HG03378 (cell line): Measurements from ENCODE around the gene TRPM4.
"Not testable (repeated sequence)": the region's sequence is repeated elsewhere in the genome, so short reads cannot be mapped to it uniquely, and the experiment has no call there.

Experiments used
- ATAC-seq: cut with Tn5 transposase; IDR thresholded peaks from one replicate; pipeline ENCODE4 v1.9.1; 2021; ENCODE audit warnings: mild to moderate bottlenecking, moderate library complexity; ENCODE audit not compliant: unreplicated experiment

Gene TRPM4

DNA sequence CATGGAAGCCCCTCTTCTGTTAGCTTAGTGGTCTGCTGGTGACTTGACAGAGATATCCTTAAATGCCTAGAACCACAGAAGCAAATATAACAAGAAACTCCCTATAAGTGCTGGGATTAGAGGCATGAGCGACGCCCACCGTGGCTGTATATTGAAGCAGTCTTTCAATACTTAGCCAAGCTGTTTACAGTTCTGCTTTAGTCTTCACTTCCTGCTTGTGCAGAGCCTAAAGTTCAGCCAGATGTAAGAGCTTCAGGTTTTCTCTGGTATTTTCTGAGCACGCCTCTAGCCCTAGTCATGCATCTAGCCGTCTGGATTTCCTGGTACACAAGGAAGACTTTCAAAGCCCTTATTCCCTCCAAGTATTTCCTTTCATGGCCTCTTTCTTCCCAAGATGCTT is 28.5 kb downstream of the TRPM4 start:
- no peak for ATAC-seq

DNA sequence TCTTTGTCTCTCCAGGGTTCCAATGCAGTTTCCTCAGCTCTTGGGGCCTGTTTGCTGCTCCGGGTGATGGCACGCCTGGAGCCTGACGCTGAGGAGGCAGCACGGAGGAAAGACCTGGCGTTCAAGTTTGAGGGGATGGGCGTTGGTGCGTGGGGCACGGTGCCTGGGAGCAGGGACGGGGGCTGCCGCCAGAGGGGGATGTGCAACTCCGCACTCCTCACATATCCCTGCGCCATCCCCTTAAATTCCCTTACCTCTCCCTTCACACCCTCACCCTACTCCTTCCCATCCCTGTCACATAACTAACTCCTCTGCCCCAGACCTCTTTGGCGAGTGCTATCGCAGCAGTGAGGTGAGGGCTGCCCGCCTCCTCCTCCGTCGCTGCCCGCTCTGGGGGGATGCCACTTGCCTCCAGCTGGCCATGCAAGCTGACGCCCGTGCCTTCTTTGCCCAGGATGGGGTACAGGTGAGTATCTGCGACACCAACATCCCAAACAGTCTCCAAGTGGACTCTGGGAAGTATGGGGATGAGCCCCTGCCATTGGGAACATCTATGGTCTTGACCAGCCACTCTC is 31.1 kb downstream of the TRPM4 start:
- ATAC-seq, result no peak

DNA sequence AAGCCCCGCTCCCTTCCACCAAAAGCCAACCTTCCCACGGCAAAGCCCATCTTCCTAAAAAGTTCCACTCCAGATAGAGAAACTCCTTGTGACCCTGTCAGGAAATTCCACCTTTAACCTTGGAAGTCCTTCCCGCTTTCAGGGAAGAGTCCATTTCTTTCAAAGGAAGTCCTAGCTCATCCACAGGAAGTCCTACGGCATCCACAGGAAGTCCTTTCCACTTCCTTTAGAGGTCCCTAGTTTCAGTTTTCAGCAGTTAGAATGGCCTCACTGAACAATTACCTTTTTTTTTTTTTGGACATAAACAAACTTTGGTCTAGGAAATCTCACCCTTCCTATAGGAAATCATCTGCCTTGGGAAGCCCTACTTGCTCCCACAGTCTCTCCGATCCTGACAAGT is 31.7 kb downstream of the TRPM4 start:
- ATAC-seq, result no peak

DNA sequence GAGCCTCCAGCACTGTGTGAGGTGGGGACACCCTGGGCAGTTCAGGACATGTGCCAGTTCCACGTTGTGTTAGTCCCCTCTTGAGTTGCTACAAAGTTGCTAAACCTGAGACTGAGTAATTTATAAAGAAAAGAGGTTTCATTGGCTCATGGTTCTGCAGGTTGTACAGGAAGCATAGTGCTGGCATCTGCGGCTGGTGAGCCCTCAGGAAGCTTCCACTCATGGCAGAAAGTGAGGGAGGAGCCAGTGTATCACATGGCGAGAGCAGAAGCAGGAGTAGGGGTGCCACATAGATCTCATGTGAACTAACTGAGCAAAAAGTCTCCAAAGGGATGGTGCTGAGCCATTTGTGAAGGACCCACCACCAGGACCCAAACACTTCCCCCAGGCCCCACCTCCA is 33.2 kb downstream of the TRPM4 start:
- no peak for ATAC-seq

DNA sequence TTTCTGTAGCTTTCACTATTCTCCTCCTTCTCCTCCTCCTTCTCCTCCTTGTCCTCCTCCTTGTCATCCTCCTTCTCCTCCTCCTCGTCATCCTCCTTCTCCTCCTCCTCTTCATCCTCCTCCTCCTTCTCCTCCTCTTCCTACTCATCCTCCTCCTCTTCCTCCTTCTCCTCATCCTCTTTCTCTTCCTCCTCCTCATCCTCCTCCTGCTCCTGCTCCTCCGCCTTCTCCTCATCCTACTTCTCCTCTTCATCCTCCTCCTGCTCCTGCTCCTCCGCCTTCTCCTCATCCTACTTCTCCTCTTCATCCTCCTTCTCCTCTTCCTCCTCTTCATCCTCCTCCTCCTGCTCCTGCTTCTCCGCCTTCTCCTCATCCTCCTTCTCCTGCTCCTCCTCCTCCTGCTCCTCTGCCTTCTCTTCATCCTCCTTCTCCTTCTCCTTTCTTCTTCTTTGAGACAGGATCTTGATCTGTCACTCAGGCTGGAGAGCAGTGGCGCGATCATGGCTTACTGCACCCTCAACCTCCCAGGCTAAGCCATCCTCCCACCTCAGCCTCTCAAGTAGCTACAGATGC is 36.3 kb downstream of the TRPM4 start:
- ATAC-seq, result no peak

DNA sequence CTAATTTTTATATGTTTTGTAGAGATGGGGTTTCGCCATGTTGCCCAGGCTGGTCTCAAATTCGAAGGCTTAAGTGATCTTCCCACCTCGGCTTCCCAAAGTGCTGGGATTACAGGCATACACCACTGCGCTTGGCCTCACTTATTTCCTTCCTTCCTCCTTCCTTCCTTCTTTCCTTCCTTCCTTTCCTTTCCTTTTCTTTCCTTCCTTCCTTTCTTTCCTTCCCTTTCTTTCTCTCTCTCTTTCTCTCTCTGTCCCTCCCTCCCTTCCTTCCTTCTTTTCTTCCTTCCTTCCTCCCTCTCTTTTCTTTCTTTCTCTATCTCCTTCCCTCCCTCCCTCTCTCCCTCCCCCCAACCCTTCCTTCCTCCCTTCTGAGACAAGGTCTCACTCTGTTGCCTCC is 36.8 kb downstream of the TRPM4 start:
- no peak for ATAC-seq

DNA sequence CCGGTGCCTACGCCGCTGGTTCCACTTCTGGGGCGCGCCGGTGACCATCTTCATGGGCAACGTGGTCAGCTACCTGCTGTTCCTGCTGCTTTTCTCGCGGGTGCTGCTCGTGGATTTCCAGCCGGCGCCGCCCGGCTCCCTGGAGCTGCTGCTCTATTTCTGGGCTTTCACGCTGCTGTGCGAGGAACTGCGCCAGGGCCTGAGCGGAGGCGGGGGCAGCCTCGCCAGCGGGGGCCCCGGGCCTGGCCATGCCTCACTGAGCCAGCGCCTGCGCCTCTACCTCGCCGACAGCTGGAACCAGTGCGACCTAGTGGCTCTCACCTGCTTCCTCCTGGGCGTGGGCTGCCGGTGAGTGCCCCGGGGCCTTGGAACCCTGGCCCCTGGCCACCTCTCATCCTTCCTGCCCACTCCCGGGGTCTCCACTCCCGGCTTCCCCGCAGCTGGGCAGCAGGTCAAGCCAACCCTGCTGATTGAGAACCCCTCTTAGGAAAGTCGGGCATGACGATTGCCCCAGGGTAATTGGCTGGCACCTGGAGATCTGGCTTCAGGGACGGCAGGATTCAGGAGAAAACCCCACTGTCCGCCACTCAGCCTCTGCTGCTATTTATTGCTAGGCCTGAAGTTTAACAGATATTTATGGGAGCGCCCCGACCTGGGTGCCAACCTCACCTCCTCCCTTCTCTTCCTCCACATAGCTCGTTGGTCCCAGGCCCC is 39.1 kb downstream of the TRPM4 start:
- no peak for ATAC-seq

DNA sequence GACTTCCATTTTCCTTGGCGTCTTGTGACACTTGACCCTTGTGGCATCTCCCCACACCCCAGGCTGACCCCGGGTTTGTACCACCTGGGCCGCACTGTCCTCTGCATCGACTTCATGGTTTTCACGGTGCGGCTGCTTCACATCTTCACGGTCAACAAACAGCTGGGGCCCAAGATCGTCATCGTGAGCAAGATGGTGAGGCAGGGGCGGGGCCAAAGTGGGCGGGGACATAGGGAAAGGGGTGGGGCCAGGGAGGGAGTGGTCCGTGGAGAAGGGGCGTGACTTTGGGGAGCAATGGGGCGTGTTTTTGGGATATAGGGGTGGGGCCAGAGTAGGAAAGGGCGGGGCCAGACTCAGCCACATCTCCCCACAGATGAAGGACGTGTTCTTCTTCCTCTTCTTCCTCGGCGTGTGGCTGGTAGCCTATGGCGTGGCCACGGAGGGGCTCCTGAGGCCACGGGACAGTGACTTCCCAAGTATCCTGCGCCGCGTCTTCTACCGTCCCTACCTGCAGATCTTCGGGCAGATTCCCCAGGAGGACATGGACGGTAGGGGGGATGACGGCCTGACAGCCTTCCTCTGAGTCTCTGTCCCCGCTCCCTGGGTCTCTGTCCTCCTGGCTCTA is 42.8 kb downstream of the TRPM4 start:
- ATAC-seq, result no peak

DNA sequence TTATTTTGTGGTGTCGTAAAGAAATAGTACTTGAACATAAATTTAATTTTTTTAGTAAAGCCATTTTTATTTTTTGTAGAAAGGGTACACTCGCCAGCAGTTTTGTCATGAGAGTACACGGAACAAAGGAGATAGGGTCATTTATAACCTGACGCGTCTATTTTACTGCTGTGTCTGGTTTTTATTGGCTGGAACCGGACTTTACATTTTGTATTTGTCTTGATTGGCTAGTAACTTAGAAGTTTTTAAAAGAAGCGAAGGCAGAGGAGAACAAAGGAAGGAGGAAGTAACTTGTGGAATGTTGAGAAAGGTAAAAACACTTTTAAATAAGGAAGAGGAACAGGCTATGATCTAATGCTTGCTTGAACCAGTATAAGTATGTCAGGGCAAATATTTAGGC is 43.5 kb downstream of the TRPM4 start:
- ATAC-seq, result no peak

DNA sequence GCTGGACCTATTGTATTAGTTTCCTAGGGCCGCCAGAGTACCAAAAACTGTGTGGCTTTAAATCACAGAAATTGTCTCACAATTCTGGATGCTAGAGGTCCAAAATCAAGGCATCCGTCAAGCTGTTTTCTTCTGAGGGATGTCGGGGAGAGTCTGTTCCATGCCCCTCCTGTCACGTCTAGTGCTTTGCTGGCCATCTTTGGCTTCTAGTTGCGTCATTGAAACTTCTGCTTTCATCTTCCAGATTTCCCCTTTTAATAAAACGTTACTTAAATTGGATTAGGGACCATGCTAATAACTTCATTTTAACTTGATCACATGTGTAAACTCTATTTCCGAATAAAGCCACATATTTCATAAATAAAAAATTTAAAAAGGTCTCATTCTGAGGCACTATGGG is 47.5 kb downstream of the TRPM4 start:
- ATAC-seq, result no peak

DNA sequence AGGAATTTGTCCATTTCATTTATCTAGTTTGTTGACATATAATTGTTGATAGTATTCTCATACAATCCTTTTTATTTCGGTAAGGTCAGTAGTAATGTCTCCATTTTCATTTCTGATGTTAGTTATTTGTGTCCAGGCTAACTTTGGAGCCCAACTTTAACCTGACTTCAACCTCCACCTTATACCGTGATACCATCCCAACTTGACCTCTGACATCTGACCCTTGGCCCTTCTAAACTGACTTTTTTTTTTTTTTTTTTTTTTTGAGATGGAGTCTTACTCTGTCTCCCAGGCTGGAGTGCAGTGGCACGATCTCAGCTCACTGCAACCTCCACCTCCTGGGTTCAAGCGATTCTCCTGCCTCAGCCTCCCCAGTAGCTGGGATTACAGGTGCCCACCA is 51.9 kb downstream of the TRPM4 start:
- ATAC-seq, result not testable (repeated sequence)

DNA sequence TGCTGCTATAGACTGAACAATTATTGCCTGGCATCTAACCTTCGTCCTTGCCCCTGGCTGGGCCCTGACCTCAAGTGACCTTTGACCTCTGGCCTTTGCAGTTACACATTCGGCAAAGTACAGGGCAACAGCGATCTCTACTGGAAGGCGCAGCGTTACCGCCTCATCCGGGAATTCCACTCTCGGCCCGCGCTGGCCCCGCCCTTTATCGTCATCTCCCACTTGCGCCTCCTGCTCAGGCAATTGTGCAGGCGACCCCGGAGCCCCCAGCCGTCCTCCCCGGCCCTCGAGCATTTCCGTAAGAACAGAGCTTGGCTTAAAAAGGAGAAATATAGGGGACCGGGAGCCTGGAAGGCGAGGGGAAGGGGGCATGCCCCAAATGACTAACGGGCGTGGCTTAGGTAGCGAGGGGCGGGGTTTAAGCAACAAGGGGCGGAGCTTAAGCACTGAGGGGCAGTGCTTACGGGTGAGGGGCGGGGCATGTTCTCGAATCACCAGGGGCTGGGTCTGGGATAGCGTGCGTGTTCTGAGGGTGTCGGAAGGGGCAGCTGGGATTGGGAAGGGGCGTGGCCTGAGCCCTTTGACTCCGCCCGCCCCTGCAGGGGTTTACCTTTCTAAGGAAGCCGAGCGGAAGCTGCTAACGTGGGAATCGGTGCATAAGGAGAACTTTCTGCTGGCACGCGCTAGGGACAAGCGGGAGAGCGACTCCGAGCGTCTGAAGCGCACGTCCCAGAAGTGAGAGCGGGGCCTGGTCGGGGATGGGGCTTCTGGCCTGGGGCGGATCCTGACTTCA is 52.7 kb downstream of the TRPM4 start:
- ATAC-seq, result no peak

DNA sequence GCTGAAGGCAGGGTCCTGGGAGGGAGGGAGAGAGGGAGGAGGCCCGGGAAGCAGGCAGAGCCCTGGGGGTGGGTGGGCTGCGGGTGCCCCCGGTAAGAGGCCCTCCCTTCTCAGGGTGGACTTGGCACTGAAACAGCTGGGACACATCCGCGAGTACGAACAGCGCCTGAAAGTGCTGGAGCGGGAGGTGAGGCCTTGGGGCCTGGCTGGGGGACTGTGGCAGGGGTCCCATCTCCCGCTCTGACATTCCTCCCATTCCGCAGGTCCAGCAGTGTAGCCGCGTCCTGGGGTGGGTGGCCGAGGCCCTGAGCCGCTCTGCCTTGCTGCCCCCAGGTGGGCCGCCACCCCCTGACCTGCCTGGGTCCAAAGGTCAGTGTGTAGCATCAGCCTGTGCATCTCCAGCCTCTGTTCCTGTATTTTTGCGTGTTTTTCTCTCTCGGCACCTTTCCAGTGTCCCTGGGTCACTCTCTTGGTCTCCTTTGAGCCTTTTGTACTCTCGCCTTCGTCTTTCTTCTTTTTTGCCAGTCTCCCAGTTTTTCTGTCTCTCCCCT is 53.4 kb downstream of the TRPM4 start:
- ATAC-seq, result no peak

DNA sequence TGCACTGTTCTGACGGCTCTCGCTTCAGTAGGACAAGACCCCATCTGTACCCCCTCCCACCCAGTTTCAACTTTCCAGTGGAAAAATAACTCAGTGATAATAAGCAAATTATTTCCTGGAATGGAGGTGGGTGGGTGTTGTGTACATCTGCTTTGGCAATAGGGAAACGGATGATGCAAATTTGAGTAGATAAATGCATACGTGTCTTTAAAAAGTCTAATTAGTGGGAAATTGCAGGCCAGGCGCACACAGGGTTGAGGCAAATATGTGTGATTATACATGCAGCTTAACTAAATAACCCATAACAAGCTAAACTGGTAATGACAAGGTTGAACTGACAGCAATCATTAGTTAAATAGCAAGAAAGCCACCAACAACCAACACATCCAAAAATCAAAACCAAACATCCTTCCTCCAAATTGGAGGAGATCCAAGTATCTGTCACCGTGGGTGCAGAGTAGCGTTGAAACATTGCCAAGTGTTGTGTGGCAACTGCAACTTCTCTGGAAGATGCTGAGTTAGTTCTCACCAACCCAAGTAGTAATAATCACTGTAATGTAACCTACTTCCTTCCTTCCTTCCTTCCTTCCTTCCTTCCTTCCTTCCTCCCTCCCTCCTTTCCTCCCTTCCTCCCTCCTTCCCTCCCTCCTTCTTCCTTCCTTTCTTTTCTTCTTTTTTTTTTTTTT is 54.6 kb downstream of the TRPM4 start:
- no peak for ATAC-seq

DNA sequence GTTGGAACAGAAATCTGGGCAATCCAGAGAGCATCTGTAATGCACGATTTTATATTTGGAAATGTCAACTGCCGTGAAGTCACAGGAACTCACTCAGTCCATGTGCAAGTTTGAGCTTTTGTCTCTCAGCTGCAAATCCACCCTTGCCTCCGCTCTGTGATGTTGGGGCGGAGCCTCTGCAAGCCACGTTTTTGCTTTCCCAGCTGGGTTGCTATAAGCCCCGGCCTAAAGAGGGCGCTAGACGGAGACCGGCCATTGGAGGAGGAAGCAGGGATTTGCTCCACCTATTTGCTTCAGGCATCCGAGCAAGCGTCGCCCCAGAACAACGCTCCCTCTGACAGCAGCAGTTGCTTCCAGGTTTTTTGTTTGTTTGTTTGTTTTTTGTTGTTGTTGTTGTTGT is 56.2 kb downstream of the TRPM4 start:
- no peak for ATAC-seq

DNA sequence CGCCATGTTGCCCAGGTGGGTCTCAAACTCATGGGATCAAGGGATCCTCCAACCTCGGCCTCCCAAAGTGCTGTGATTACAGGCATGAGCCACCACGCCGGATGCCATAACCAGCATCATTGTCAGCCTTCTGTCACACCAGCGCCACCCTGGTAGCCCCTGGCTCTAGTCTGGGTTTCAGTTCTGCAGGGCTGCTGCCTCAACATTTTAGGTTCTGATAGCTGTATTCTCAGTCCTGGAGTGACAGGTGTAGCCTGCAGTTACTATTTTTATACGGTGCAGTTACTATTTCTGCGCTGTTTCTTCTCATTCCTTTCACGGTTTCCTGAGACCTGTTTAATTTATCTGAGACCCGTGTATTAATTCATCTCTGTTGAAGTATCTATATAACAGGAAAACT is 57.1 kb downstream of the TRPM4 start:
- no peak for ATAC-seq

DNA sequence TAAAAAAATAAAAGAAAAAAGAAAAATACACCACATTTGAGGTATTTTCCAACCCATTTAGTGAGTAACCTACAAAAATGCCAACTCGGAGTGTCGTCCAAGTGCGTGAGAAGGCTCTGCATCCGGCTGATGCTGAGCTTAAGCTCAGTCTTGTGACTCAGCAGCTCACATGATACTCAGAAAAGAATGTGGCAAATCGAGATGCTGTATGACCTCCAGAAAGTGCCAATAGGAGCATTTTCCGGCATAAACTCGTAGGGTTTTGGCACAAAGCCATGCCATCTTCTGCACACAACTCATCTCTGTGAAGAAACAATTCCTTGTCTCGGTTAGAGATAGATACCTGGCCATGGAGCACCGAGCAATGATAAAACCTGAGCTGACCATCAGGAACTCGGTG is 58.5 kb downstream of the TRPM4 start:
- ATAC-seq, result no peak

DNA sequence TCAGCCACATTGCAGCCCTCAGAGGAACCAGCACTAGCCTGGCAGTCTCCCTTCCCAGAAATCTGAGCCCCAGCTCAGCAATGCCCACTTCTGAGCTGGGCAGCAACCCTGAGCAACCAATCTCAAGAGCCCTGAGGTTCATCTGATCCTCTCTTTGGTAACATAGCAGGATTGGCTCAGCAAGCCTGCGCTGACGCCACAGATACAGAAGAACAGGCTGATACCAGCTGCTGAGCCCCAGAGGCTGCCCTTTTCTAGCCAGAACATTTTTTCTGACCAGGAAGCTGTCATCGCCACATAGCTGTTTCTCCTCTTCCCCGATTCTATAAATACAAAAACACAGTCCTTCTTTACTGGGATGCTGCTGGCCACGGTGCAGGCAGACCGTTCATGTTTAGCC is 59.8 kb downstream of the TRPM4 start:
- ATAC-seq, result no peak

DNA sequence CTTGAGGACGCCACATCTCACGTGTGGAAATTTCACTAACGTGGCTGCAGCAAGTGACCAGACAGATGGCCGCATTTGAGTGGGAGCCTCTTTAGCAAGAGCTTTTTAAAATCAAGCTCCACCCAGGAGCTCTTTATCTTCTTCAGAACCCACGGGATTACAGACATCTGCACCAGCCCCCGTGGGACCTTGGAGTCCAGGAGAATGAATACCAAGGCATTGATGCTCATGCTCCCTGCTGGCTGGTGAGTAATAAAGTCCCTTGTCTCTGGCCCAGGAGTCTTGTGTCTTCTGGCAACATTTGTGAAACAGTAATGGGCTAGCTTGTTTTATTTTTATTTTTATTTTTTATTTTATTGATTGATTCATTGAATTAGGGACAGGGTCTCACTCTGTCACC is 64.4 kb downstream of the TRPM4 start:
- ATAC-seq, result no peak

DNA sequence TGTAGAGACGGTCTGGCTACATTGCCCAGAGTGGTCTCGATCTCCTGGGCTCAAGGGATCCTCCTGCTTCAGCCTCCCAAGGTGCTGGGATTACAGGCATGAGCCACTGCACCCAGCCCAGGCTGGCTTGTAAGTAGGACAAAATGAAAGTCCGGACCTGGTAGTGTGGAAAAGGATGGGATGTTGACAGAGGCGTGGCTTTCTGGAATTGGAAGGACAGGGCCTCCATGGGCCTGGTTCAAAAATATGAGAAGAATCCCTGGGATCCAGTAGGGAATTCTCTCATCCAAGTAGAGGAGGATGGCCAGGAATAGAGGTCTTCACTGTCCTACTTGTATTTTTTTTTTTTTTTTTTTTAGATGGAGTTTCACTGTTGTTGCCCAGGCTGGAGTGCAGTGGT is 64.9 kb downstream of the TRPM4 start:
- ATAC-seq, result no peak

DNA sequence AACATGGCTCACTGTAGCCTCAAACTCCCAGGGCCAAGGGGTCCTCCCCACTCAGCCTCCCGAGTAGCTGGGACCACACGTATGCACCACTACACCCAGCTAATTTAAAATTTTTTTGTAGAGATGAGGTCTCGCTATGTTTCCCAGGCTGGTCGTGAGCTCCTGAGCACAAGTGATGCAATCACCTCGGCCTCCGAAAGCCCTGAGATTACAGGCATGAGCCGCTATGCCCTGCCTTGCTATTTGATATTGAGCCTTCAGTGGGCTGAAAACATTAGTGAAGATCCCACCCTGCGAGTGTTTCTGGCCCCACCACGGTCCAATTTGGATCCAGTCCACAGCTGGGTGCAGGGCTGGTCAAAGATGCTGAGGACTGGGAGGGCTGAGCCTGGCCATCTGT is 65.9 kb downstream of the TRPM4 start:
- ATAC-seq, result no peak
